NT2/D1 (cell line): Measurements from ENCODE around the gene DPP6.

Source experiments
- SUZ12 ChIP-seq: IDR thresholded peaks from 2 replicates; pipeline ENCODE4 v1.6.1; 2011; ENCODE audit not compliant: insufficient read length, insufficient read depth; ENCODE audit errors: extremely low read depth
- YY1 ChIP-seq: IDR thresholded peaks from 2 replicates; pipeline ENCODE4 v1.6.1; 2011; ENCODE audit not compliant: insufficient read length, insufficient read depth
- ZNF274 ChIP-seq: IDR thresholded peaks from 2 replicates; pipeline ENCODE4 v1.6.1; 2011; ENCODE audit warnings: mild to moderate bottlenecking, low read depth, low read length

DNA sequence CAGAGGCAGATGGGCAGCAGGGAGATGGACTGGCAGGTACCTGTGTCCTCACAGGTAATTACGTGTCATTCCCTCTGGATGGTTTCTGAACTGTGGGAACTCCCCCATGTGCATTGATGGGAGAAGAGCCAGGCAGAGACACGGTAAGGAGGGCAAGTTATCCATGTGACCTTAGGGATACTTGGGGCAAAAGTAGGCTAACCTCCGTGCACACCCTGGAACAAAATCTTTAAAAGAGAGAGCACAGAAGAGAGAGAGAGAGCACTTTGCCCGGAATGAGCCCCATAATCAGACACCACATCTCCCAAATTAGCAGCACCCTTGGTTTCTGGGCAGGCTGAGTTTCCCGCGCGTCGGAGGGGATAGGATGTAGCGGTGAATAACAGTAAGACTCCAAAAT is 527.5 kb downstream of the DPP6 start:
- TF ChIP-seq YY1, result no peak
- no peak for TF ChIP-seq SUZ12
- TF ChIP-seq ZNF274, result no peak
